Endothelial cell of umbilical vein (primary cell): ENCODE measurements around the gene ADAMTSL3. TPM values are rescaled to one million over a fixed set of nuclear protein-coding genes. Genes with fewer than 3 reads are reported as not detected.

ENCODE experiments used
- BruUV-seq: library from RNA; stranded (reverse); fragments of 400-500 nt; replicated peaks from 2 replicates; lab custom pipeline; 2021; lab: Mats Ljungman, UMichigan
- CTCF ChIA-PET: fragments of 300-600, 350-600 bp; sonication (Branson Sonifier 250); formaldehyde crosslinking; loops from one replicate; lab custom pipeline; 2021; ENCODE audit warnings: antibody characterized with exemption, inconsistent platforms; lab: Charles Lee
- POLR2A ChIA-PET: fragments of 300-600, 350-600 bp; sonication (Branson Sonifier 250); formaldehyde crosslinking; loops from one replicate; lab custom pipeline; 2021; ENCODE audit warnings: antibody characterized with exemption, inconsistent platforms; lab: Charles Lee
- DNase-seq: peaks from one replicate; pipeline ENCODE4 v3.0.0-alpha.2; 2011; ENCODE audit warnings: low read depth, low spot score
- FAIRE-seq: peaks from 2 replicates; lab custom pipeline; 2011; peaks lifted over from hg19 to GRCh38; lab: Jason Lieb, UNC
- H2AFZ ChIP-seq: 2 replicates; pipeline ENCODE4 v1.6.0; 2012; ENCODE audit warnings: low read depth, low read length, control low read depth, inconsistent platforms
- H3K27ac ChIP-seq: 2 replicates; pipeline ENCODE4 v1.5.1; 2011; ENCODE audit warnings: low read depth, mild to moderate bottlenecking, control low read depth, low read length, moderate library complexity; ENCODE audit not compliant: insufficient read depth
- H3K27me3 ChIP-seq, 2 experiments: 2 replicates each; pipeline versions ENCODE4 v1.6.0 to v1.6.1; 2011; ENCODE audit warnings: low read length in 2 of 2, mixed read lengths in 1 of 2; ENCODE audit not compliant: control insufficient read depth in 2 of 2, insufficient read depth in 2 of 2
- H3K36me3 ChIP-seq, 2 experiments: 2 replicates in 1 of 2; 3 replicates in 1 of 2; pipeline ENCODE4 v1.5.1; 2011; ENCODE audit warnings: low read length in 2 of 2, mild to moderate bottlenecking in 1 of 2, moderate library complexity in 1 of 2; ENCODE audit not compliant: control insufficient read depth in 2 of 2, insufficient read depth in 2 of 2; ENCODE audit errors: extremely low read depth in 1 of 2
- H3K4me1 ChIP-seq: 3 replicates; pipeline ENCODE4 v1.5.1; 2011; ENCODE audit warnings: mild to moderate bottlenecking, low read length; ENCODE audit not compliant: control insufficient read depth, insufficient read depth; ENCODE audit errors: extremely low read depth
- H3K4me2 ChIP-seq: 2 replicates; pipeline ENCODE4 v1.6.1; 2011; ENCODE audit warnings: low read length, control low read depth, mixed read lengths; ENCODE audit not compliant: insufficient read depth
- H3K4me3 ChIP-seq, 3 experiments: fragments of 200-600 bp in 1 of 3; sonication (generic), shearing (Covaris generic) in 1 of 3; replicated peaks in 1 of 3; 2 replicates each; pipeline ENCODE4 v1.5.1; 2011 to 2016; ENCODE audit warnings: control low read depth in 3 of 3, low read length in 3 of 3, mild to moderate bottlenecking in 2 of 3, inconsistent platforms in 1 of 3, low read depth in 1 of 3, moderate library complexity in 1 of 3; ENCODE audit not compliant: insufficient read depth in 1 of 3
- H3K79me2 ChIP-seq: 2 replicates; pipeline ENCODE4 v1.6.0; 2012; ENCODE audit warnings: low read length, inconsistent platforms; ENCODE audit not compliant: control insufficient read depth, insufficient read depth
- H3K9ac ChIP-seq: replicated peaks from 2 replicates; pipeline ENCODE3; 2011; ENCODE audit warnings: low read length, control low read depth; ENCODE audit not compliant: insufficient read depth; ENCODE audit errors: extremely low read depth
- H3K9me1 ChIP-seq: replicated peaks from 3 replicates; pipeline ENCODE4 v1.6.0; 2011; ENCODE audit warnings: mild to moderate bottlenecking, low read length; ENCODE audit not compliant: control insufficient read depth, insufficient read depth; ENCODE audit errors: extremely low read depth
- H3K9me3 ChIP-seq: replicated peaks from 2 replicates; pipeline ENCODE4 v1.5.1; 2012; ENCODE audit warnings: low read length, inconsistent platforms; ENCODE audit not compliant: control insufficient read depth, insufficient read depth
- H4K20me1 ChIP-seq: replicated peaks from 2 replicates; pipeline ENCODE3; 2011; ENCODE audit warnings: mild to moderate bottlenecking, low read length; ENCODE audit not compliant: control insufficient read depth, insufficient read depth; ENCODE audit errors: extremely low read depth
- EZH2 ChIP-seq: IDR thresholded peaks from 2 replicates; pipeline ENCODE4 v1.6.1; 2012; ENCODE audit warnings: borderline replicate concordance, low read depth, mild to moderate bottlenecking, moderate library complexity, low read length, inconsistent platforms; ENCODE audit not compliant: severe bottlenecking
- JUN ChIP-seq: IDR thresholded peaks from 2 replicates; pipeline ENCODE4 v1.6.1; 2011; ENCODE audit warnings: borderline replicate concordance, low read depth; ENCODE audit not compliant: insufficient read length, insufficient read depth
- MYC ChIP-seq: IDR thresholded peaks from one replicate; pipeline ENCODE4 v1.6.1; 2011; ENCODE audit warnings: mild to moderate bottlenecking, low read depth, low read length
- dilution Hi-C: fragments of 300-500 bp; cut with MboI; formaldehyde crosslinking; loops from one replicate; pipeline ENCODE4 v1.15.0; 2019; ENCODE audit warnings: low sequenced_read_pairs; ENCODE audit not compliant: extremely low pct_ligation_motif_present
- intact Hi-C: fragments of 100-400 bp; cut with micrococcal nuclease; formaldehyde crosslinking; loops from one replicate; pipeline ENCODE4 v1.10.0; 2022
- polyA plus RNA-seq, 4 experiments: library from polyadenylated mRNA; depleted of rRNA in 3 of 4; stranded (reverse) in 3 of 4; unstranded in 1 of 4; fragments of >200 nt; gene quantifications; 2 replicates each; pipeline versions ENCODE4 v1.2.1 to v1.2.3, GENCODE V29; 2011 to 2012; ENCODE audit warnings: missing spikeins in 1 of 4
- total RNA-seq: library from RNA; stranded (reverse); gene quantifications from 2 replicates; pipeline ENCODE4 v1.2.3, GENCODE V29; 2021
- TF ChIP-seq, protein P1 (sequence below), 2 donors: IDR thresholded peaks; 1 replicate in 1 of 2; 2 replicates in 1 of 2; pipeline ENCODE4 v1.5.1; 2011; ENCODE audit warnings: low read length in 2 of 2, mild to moderate bottlenecking in 2 of 2, moderate library complexity in 2 of 2, control low read depth in 1 of 2, inconsistent platforms in 1 of 2, low read depth in 1 of 2; ENCODE audit not compliant: insufficient read depth in 1 of 2; ENCODE audit errors: extremely low read depth in 1 of 2

Gene ADAMTSL3
- total and polyA plus RNA-seq, 2 donors (not counting 3 experiments of a cell fraction or from before 2014, with no cell fraction given): not detected

DNA sequence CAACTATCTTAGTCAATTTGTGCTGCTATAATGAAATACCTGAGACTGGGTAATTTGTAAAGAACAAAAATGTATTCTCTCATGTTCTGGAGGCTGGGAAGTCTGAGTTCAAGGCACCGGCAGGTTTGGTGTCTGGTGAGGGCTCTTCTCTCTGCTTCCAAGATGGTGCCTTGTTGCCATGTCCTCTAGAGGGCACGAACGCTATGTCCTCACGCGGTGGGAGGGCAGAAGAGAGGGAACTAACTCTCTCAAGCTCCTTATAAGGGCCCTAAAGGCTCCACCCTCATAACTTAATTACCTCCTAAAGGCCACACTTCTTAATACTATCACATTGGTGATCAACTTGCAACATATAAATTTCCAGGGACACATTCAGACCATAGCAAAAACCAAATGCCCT, 108.4 kb downstream of the ADAMTSL3 start:
- dilution Hi-C loops: no loop called here

GRCh38 chr15:83764201-83764838, 110.4 kb downstream of the ADAMTSL3 start:
- ChIA-PET CTCF (no interaction called here), POLR2A (no interaction called here)
- intact Hi-C loops: no loop called here
- Histone ChIP-seq H4K20me1 (no peaks in the 10 kb centered on the region), H3K9ac (no peak overlapping the region), H3K27ac (no peak overlapping the region), H3K27me3 (no peaks in the 10 kb centered on the region), H3K4me1 (no peaks in the 10 kb centered on the region), H2AFZ (no peak overlapping the region), H3K79me2 (no peaks in the 10 kb centered on the region), H3K36me3 (no peaks in the 10 kb centered on the region), H3K4me3 (no peak overlapping the region), H3K4me2 (no peak overlapping the region), H3K9me3 (no peaks in the 10 kb centered on the region), H3K9me1 (no peaks in the 10 kb centered on the region)
- TF ChIP-seq EZH2 (no peak), JUN (no peak)
- TF ChIP-seq, protein P1, sequence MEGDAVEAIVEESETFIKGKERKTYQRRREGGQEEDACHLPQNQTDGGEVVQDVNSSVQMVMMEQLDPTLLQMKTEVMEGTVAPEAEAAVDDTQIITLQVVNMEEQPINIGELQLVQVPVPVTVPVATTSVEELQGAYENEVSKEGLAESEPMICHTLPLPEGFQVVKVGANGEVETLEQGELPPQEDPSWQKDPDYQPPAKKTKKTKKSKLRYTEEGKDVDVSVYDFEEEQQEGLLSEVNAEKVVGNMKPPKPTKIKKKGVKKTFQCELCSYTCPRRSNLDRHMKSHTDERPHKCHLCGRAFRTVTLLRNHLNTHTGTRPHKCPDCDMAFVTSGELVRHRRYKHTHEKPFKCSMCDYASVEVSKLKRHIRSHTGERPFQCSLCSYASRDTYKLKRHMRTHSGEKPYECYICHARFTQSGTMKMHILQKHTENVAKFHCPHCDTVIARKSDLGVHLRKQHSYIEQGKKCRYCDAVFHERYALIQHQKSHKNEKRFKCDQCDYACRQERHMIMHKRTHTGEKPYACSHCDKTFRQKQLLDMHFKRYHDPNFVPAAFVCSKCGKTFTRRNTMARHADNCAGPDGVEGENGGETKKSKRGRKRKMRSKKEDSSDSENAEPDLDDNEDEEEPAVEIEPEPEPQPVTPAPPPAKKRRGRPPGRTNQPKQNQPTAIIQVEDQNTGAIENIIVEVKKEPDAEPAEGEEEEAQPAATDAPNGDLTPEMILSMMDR (IDR thresholded peaks at IDR 0.05; ENCODE audit: extremely low read depth in 1 of 2, insufficient read depth in 1 of 2, low read depth in 1 of 2, low read length in 2 of 2): no peak
- no peak for FAIRE-seq
- dilution Hi-C loops: no loop called here
- no TSS peak for BruUV-seq
- DNase-seq: no peak

More for the DNA sequence above, 108.4 kb downstream of the ADAMTSL3 start:
- Histone ChIP-seq H3K9me1 (no peaks in the 10 kb centered on the region), H3K4me2 (no peak overlapping the region), H3K27ac (no peak overlapping the region), H3K79me2 (no peaks in the 10 kb centered on the region), H3K9me3 (no peaks in the 10 kb centered on the region), H2AFZ (no peak overlapping the region), H4K20me1 (no peaks in the 10 kb centered on the region), H3K4me3 (no peak overlapping the region), H3K36me3 (no peaks in the 10 kb centered on the region), H3K4me1 (no peaks in the 10 kb centered on the region), H3K27me3 (no peaks in the 10 kb centered on the region), H3K9ac (no peak overlapping the region)
- POLR2A ChIA-PET: no interaction called here
- intact Hi-C loops: no loop called here
- BruUV-seq: no TSS peak
- DNase-seq (no peak), FAIRE-seq (no peak)
- TF ChIP-seq MYC: no peak
- CTCF ChIA-PET: no interaction called here
